Right hindlimb (tissue), 1 donor: ENCODE data around the gene CRIP2.
A peak's percentile ranks its signal among the peaks of the same experiment; 100 is the strongest.

Experiments
- DNase-seq: peaks from one replicate; pipeline ENCODE4 v3.0.0-alpha.2; 2018

The CRIP2 gene

GRCh38 chr14:105445290-105445689 is 29.3 kb upstream of the CRIP2 start:
- DNase-seq: no peak

- no peak for DNase-seq
These were observed 28.4 kb upstream of the CRIP2 start for GRCh38 chr14:105445901-105446845.

DNA sequence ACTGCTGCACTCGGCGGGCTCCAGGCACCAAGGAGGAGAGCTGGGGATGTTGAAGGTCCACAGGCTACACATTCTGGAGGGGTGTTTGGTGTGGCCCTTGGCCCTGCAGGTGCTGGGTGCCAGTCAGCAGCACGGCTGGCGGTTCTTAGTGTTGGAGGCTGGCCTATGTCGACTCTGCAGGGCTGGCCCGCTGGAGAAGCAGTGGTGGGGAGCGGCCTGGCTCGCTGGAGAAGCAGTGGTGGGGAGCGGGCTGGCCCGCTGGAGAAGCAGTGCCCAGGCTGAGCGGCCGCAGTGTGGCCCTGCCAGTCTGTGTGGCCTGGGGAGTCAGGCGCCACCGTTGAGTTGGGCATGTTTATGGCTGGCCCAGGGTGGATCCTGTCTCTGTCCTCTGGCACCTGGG is 27.6 kb upstream of the CRIP2 start:
- DNase-seq: no peak

- no peak for DNase-seq
These were observed 26.7 kb upstream of the CRIP2 start for GRCh38 chr14:105447651-105448640.

DNA sequence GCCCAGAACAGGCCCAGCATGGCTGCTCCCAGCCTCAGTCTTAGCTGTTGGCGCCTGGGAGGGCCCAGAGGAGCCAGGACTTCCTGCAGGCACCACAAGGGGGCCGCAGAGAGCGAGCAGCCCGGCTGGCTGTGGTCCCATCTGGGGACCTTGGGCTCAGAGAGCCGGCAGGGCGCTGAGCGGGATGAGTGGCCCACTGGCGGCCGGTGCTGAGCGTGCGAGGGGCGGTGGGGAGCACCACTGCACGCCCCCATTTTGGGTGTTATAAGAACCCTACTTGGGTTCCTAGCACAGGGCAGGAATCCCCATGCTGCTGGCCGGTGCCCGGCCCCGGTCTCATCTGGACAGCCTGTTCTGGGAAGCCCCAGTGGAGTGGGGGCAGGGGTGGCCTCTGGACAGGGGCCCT is 25.9 kb upstream of the CRIP2 start:
- DNase-seq: peak; percentile 74

- DNase-seq: peak; percentile 20
These were observed 25.1 kb upstream of the CRIP2 start for GRCh38 chr14:105449276-105450122.

GRCh38 chr14:105450123-105450505 is 24.5 kb upstream of the CRIP2 start:
- no peak for DNase-seq

- no peak for DNase-seq
These were observed 23.5 kb upstream of the CRIP2 start for GRCh38 chr14:105450864-105451720.

DNA sequence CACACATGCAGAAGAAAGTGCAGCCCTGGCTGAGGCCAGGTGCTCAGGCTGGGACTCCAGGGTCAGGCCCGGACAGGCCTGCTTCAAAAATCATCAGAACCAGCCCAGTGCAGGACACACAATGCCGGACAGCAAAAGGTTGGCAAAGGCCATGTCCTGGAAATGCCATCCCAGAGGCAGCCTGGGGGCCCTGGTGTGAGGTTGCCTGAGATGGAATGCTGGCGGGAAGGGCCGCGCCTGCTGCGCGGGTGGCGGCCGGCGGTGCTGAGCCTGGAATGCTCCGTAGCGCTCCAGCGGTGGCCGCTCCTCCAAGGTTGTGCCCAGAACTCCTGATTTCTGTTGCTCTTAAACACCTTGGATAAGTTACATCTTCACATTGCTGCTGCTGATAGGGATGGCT is 21.7 kb upstream of the CRIP2 start:
- no peak for DNase-seq

DNA sequence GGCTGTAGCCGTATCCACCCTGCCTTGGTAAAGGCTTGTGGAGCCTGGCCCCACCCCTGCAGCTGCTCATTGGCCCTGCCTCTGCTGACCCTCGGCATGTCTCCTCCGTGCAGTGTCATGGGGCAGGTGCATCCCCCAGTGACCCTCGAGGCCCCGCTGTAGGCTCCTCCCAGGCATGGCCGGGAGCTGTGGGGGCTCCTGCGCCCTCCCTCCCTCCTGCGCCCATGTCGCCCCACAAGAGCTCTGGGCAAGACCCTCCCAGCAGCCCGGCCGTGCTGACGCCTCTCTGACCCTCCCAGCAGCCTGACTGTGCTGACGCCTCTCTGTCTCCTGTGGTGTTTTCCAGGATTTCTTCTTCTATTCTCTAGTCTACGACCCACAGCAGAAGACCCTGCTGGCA is 20.8 kb upstream of the CRIP2 start:
- DNase-seq: no peak

- no peak for DNase-seq
These were observed 19.5 kb upstream of the CRIP2 start for GRCh38 chr14:105455086-105455640.

DNA sequence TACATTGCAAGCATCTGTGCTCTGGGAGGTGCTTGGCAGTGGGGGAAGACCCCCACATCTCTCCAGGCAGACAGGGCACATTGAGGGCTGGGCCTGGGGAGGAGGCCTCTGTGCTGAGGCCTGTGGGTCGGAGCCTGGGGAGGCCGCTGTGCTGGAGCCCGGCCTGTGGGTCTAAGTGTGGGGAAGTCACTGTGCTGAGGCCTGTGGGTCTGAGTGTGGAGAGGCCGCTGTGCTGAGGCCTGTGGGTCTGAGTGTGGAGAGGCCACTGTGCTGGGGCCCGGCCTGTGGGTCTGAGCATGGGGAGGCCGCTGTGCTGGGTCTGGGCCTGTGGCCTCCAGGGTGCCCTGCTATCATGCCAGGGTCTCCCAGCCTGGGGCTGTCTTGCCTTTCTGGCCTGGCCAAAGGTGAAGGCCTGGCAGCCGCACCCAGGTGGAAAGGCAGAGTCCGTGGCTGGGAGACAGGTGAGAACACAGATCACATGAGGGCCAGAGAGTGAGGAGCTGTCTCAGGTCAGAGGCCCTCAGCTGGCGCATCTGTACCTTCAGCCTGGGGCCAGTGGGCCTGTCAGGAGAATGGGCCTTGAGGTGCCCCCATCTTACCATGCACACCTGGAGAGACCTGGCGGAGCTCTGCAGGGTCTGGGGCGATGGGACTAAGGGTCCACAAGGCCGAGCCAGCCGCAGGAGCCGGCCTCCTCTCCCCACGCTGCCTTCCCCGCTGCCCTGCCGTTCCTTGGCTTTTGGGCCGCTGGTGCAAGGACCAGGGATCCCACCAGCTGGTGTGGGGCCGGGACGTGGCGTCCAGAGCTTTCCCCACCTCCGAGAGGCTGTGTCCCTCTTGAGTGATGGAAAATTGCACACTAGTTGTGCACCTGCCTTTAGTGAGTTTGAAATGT is 18.6 kb upstream of the CRIP2 start:
- no peak for DNase-seq

- no peak for DNase-seq
These were observed 17.6 kb upstream of the CRIP2 start for GRCh38 chr14:105456736-105457617.

DNA sequence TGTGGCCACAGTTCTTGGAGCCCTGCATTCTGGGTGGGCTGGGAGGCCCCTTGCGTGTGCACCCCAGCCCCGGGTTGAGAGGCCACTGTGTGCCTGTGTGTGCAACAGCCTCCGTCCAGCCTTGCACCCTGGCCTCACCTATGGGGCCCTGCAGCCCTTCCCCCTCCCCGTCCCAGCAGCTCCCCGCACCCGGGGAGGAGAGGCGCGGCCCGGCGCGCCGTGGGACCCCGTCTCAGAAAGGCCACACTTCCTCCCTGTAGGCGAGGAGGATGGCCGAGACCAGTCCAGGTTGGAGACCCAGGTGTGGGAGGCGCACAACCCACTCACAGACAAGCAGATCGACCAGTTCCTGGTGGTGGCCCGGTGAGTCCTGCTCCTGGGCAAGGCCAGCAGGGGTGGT is 16.6 kb upstream of the CRIP2 start:
- no peak for DNase-seq

DNA sequence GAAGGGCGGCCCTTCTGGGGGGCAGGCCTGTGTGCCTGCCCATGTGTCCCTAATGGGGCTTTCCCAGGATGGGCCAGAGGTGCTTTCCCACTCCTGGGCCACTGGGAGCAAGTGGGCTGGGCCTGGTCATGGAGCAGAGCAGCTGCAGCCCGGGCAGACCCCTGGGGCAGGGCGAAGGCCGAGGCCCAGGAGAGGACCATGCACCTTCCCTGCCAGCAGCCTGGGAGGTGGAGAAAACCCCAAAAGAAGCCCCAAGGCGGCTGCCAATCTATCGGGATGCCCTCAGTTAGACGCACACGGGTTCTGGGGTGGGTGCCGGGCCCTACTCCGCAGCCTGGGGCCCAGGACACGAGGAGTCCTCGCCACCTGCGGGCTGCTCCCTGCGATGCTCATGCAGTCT is 16.1 kb upstream of the CRIP2 start:
- no peak for DNase-seq

DNA sequence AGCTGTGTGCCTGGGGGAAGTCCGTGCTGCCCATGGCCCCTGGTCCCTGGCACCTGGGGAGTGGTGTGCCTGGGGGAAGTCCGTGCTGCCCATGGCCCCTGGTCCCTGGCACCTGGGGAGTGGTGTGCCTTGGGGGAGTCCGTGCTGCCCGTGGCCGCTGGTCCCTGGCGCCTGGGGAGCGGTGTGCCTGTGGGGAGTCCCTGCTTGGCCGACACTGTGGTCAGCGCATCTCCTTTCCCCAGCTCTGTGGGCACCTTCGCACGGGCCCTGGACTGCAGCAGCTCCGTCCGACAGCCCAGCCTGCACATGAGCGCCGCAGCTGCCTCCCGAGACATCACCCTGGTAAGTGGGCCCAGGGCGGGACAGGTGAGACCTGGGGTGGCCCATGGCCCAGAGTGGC is 14.5 kb upstream of the CRIP2 start:
- no peak for DNase-seq

DNA sequence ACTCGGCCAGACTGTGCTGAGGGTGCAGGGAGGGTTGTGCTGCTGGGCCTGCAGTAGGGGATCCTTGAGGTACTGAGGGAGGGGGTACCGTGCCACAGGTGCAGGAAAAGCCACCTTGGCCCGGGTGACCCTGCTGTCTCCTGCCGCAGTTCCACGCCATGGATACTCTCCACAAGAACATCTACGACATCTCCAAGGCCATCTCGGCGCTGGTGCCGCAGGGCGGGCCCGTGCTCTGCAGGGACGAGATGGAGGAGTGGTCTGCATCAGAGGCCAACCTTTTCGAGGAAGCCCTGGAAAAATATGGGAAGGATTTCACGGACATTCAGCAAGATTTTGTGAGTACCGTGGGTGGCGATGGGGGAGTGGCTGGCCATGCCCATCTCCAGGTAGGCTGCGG is 14.0 kb upstream of the CRIP2 start:
- DNase-seq: no peak

DNA sequence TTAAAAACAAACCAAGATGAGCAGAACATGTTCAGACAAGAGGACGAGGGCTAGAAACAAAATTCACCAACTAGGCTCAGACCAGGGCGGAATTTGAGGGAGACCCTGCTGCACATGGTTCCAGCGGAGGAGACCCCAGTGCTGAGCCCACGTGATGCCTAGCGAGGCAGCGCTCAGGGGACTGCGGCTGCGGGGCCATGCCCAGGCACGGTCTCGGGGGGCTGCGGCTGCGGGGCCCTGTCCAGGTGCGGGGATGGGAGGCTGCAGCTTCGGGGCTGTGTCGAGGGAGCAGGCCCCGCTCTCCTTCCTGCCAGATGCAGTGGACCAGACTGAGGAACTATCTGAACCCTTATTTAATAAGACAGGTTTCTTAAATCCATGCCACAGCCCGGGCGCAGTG is 12.7 kb upstream of the CRIP2 start:
- no peak for DNase-seq

DNA sequence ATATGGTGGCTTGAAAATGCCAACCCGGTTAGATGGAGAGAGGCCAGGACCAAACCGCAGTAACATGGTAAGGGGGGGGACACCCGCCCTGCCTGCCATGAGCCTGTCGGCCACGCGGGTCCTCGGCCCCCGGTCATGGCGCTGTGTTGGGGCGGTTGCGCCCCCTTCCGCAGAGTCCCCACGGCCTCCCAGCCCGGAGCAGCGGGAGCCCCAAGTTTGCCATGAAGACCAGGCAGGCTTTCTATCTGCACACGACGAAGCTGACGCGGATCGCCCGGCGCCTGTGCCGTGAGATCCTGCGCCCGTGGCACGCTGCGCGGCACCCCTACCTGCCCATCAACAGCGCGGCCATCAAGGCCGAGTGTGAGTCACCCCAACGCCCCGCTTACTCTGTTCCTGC is 10.1 kb upstream of the CRIP2 start:
- no peak for DNase-seq
